Activated CD8-positive, alpha-beta memory T cell treated with anti-CD3 and anti-CD28 coated beads for 4 hours (primary cell): ENCODE data around the gene EVA1C.
"Not testable (repeated sequence)": the region's sequence is repeated elsewhere in the genome, so short reads cannot be mapped to it uniquely, and the experiment has no call there.

Source experiments
- DNase-seq, 2 donors: peaks; one replicate each; pipeline ENCODE4 v3.0.0-alpha.2; 2020; ENCODE audit warnings: low read depth in 2 of 2

The EVA1C gene

DNA sequence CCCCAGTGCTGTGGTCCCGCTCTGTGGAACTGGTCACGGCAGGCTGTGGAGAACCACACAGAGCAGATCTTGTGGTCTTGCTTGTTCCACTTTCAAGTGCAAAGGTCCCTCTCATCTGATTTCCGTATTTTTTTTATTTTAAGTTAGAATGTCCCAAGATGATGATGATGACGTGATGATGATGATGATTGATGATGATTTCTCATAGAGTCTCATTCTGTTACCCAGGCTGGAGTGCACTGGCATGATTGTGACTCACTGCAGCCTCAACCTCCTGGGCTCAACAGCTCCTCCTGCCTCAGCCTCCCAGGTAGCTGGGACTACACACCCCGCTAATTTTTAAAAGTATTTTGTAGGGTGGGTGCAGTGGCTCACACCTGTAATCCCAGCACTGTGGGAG is 12.2 kb downstream of the EVA1C start:
- no peak for DNase-seq

DNA sequence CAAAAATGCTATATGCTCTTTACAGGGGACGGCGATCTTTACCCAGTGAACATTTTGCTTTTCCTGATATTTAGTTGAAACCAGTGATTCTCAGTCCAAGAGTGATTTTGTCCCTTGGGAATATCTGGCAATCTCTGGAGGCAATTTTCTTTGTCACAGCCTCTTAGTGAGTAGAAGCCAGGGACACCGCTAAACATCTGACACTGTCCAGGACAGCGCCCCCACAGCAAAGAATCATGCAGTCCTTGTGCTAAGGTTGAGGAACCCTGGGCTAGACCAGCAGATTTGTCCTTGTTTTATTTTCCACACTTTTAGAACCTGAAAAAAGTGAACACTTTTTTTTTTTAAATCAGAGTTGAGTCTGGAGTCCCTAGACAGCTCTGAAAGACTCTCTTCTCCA is 13.1 kb downstream of the EVA1C start:
- no peak for DNase-seq

DNA sequence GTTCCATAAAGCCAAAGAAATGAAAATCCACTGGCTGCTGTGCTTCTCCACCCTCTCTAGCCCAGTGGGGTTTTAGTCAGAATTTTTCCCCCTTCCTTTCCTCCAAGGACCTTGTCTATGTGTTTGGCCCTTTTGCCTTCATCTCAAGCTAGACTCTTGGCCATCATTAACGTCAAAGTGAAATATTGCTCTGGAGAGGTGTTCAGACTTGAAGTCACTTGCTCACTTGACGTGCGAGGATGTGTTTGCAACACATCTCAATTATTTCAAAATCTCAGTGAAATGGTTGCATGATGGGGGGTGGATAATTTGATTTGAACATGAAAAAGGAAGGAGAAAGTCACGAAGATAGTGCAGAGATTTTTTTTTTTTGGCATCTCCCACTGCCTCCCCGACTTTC is 13.6 kb downstream of the EVA1C start:
- DNase-seq = no peak

DNA sequence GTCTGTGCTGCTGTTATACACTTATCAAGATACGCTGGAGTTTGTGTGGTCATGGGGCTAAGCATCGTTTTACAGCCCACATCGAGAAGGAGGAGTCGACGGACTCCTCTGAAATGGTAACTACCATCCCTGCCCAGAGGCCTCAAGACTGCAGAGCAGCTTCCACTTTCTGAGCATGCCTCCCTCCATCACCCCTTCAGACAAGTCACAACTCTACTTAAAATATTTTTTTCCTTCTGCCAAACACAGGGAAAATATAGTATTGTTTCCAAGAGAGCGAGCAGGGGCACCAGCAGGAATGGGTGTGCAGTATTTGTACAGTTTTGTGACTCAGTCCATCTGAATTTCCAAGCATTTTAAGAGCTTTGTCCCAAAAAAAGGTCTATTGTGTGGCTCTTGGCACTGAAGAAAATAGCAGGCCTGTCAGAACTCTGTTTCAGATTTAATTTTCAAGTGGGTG is 14.1 kb downstream of the EVA1C start:
- DNase-seq = no peak

DNA sequence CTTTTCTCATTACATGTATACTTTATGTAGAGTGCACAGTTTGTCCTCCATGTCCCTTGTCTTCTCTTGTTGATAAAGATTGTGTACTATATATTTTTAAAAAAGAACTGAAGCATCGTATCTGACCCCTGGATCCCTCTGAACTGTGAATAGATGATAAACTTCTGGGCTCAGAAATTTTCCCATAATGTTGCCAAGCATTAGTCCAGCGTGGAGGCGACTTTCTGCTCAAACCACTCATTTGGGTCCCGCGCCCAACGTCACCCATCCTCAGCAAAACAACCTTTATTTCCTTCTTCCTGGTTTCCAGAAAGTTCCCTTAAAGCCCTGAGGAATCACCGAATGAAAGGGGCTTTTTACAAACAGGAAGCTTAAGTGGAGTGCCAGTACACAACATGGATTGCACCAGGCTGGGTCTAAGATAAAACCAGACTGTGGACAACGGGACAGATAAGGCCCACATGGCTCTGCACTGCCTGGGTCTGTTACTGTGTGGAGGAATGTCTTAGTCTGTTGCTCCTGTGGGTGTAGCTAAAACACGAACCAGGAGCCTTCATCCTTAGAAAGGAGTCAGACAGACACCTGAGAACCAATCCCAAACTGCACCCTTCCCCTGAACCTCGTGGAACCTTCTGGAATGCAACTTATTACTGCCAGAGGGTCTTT is 15.6 kb downstream of the EVA1C start:
- no peak for DNase-seq

DNA sequence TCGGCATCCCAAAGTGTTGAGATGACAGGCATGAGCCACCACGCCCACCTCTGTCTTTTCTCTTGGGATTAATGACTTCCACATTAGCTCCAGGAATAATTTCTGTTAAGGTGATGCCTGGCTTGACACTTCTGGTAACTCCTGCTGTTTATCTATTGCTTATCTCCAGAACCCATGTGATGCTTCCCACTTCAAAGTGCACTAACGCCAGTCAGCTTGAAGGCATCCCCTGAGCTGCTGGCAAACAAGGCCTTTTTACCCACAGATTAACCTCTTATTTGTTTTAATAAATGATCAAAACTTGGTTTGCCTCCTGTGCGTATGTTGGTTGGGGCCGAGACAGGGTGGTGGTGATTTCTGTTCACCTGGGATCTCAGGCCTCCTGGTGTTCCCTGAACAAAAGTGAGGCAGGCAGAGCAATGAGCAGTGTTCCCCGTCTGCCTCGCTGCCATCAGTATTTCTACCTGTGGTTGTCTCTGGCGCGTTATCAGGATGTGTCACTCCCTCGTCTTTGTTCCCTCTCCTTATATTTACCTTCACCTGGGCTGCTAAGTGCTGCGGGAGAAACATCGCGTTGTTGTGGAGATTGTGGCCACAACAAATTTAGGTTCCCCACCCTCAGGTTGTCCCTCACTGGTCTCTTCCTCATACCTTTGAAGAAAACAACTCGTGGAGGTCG is 20.6 kb downstream of the EVA1C start:
- DNase-seq = not testable (repeated sequence)

DNA sequence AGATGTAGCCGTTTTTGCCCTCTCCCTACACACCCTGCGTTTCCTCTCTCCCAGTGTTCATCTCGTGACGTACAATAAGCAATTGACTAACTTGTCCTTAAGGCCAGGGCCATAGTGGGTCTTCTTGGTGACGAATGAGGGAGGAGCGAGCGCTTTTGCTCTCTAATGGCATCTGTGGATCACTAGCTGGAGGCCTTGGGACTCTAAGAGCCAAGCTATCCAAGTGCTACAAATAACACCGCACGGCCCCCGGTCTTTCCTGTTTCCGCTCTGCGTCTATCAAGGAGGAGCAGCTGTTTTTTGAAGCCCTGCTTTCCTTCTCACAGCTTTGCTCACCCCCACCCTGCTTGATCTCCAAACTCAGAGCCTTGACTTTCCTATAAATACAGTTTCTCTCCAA is 25.2 kb downstream of the EVA1C start:
- DNase-seq = no peak

DNA sequence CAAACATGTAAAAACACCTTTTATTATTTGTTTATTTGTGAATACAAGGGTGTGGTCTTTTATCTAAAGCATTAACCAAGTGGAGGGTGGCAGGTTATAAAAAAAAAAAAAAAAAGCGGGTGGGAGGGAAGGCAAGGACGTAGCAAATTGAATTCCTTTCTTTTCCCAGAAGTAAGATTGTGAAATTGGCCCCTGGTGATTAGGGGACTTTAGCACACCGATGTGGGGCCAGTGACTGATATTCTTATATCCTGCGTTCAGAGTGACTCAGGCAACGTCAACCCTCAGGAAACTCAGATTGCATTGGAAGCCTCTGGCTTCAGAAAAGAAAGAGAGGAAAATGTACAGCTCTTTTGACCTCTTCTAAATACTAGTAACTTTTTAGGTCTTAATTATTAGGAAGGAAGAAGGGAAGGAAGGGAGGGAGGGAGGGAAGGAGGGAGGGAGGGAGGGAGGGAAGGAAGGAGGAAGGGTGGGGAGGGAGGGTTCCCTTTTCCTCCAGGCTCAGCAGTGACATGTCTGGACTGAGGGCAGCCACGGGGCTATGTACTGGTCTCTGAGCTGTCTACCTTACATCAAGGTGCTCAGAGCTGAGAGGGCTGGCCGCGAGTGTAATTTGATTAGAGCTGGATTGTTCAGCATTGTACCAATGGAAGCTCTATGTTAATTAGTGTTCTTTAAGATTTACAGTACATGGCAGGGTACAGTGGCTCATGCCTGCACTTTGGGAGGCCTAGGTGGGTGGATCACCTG is 30.2 kb downstream of the EVA1C start:
- DNase-seq = no peak

DNA sequence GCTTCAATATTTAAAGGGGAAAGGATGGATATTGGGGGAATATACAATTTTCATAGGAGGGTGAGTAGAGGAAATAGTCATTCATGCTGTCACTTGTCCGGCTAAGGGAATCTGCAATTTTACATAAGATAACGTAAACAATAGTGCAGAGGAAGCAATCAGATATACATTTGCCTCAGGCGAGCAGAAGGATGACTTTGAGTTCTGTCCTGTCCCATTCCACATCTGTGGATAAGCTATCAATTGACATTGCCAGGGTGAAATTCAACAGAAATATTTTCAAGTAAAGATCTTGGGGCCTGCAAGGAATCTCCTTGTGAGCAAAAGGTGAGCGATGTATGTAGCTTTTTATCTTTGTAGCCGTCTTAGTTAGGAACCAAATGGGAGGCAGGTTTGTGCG is 32.6 kb downstream of the EVA1C start:
- no peak for DNase-seq

DNA sequence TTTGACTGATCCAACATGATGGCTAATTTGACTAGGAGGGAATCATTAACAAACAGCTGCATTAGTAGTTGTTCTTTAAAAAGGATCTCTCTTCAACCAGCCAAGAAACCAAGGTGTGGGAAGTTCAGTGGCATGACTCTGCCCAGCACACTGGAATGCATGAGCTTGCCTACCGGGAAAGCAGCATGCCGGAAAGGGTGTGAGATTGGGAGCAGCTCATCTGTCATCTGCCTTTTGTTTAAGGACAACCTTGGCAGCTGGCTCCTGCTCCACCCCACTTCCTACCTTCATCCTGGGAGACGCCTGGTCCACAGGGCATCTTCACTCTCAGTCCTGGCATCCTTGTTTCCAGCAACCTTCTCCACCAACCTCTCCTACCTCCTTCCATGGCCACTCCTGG is 33.9 kb downstream of the EVA1C start:
- DNase-seq = not testable (repeated sequence)

DNA sequence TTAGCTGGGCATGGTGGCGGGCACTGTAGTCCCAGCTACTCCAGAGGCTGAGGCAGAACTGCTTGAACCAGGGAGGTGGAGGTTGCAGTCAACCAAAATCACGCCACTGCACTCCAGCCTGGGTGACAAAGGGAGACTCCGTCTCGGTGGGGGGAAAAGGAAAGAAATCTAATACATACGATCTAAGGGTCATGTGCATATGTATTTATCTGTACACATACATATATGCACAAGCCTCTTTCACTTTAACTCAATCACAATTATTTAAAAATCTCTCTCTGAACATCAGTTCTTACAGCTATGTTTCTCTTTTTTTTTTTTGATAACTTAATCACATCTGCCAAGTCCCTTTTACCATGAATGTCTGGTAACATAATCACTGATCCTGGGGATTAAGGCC is 34.7 kb downstream of the EVA1C start:
- no peak for DNase-seq

DNA sequence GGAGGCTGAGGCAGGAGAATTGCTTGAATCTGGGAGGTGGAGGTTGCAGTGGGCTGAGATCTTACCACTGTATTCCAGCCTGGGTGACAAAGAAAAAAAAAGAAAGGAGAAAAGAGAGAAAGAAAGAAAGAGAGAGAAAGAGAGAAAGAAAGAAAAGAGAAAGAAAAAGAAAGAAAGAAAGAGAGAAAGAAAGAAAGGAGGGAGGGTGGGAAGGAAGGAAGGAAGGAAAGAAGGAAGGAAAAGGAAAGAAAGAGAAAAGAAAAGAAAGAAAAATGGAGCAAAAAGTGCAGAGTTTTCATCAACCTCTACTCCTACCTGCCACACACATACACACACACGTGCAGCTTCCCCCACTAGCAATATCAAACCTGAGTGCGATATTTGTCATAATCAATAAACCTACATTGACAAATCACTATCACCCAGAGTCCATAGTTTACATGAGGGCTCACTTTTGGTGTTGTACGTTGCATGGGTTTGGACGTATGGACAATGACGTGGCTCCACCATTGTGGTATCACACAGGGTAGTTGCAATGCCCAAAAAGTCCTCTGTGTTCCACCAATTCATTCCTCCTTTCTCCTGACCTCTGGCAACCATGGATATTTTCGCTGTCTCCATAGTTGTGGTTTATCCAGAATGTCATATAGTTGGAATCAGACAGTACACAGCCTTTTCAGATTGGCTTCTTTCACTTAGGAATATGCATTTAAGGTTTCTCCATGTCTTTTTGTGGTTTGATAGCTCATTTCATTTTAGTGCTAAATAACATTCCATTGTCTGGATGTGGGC is 36.5 kb downstream of the EVA1C start:
- no peak for DNase-seq

DNA sequence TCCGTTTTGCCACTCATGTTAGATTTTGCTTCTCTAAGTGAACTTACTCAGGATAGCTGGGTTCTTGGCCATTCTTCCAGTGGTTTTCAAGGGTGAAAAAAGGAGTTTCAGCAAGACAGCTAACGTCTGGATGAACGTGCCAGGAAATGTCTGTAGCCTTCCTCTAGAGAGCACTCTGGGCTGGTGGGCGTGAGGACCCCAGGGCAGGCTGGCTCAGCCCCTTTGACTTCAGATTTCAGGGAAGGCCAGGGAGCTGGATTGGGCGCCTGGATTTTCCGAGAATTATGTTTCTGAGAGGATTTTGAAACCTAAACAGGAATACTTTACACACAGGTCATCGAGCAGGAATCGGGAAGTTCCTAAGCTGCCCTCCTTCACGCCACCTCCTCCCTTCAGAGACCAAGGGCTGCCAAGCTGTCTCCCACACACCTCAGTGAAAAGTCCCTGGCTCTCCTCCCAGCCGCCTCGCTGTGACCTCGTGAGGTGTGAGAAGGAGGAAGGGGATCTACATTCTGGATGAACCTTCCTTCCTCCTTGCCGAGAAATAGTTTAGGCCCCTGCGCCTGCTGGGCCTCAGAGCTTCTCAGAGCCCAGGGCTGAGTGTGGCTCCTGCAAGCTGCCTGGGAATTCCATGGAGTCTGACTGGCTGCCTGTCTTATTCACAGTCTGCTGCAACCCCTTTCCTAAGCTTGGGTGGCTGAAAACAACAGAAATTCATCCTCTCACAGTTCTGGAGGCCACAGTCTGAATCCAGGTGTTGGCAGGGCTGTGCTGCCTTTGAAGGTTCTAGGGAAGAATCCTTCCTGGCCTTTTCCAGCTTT is 38.6 kb downstream of the EVA1C start:
- DNase-seq = not testable (repeated sequence)

DNA sequence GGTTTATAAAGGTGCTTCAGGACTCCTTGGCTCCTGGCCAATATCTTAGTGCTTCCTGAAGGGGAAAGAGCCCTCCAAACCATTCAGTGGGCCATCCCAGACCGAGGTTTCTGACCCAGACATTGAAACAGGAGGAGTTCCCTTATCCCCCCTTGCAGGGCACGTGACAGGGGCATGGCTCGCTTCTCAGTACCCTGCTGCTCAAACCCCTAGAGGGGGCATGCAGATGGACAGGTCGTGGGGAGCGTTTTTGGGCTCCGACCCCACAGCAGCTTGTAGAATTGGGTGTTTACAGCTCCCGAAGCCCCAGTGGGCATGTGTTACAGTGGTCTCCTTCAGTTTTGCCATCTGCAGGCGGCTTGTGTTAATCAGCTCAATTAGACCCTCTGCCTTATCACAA is 39.7 kb downstream of the EVA1C start:
- not testable (repeated sequence) for DNase-seq

DNA sequence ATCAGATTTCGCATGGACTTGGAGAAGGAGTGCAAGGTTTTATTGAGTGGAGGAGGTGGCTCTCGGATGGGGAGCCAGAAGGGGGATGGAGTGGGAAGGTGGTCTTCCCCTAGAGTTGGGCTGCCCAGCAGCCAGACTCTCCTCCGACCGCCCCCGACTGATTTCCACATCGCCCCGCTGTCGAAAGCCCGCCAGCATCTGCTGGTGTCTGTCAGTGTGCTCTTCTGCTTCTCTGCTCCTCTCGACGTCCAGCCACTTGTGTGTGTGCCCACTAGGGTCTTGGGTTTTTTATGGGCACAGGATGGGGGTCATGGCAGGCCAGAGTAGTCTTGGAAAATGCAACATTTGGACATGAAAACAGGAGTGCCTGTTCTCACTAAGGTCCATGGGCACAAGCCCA is 40.1 kb downstream of the EVA1C start:
- DNase-seq = no peak

DNA sequence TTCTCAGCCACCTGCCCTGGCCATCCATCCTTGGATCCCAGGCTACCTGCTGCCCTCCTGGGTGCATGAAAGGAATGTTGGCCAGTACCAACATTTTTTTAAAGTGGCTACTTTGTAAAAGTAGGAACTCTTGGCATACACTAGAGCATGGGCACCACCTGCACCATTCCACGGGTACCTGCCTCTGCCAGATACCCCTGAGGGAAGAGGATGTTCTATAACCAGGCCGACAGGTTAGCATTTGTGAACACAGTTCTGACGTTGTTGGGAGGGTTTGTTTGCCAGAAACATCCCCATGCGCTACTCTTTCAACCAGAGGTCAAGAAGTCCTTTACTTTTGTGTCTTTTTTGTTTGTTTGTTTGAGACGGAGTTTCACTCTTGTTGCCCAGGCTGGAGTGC is 43.0 kb downstream of the EVA1C start:
- no peak for DNase-seq

DNA sequence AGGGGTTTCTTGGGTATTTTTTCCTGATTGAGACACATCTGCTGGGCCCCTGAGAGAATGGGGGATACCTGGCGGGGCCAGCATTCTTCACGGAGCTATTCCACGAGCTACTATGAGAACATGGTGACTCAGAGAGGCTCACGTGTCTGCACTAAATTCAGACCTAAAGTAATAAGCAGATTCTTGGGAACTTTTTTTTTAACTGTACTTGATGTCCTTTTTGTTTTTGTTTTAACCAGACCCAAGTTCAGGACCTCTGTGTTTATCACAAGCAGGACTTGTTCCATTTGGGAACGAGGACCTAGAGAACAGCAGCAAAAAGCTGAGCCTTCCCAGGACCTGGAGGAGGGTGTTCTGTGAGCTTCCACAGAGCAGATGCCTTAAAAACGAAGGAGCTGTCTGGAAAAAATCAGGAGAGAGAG is 44.0 kb downstream of the EVA1C start:
- no peak for DNase-seq

DNA sequence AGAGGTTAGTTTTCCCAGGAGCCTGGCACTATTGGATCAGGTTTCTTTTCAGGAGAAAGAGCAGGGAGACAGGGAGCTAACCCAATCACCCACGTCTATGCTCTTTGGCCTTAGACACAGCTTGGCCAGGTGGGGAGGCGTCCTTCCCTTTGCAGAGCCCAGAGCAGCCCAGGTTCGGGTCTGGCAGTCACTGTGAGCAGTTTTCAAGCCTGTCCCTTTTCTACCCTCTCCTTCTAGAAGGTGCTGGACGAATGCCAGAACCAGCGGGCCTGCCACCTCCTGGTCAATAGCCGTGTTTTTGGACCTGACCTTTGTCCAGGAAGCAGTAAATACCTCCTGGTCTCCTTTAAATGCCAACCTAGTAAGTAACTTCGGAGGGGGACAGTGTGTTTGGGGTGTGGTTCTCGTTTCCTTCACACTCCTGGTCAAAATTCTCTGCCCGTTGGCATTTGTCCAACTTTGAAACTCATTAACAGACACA is 44.9 kb downstream of the EVA1C start:
- no peak for DNase-seq

DNA sequence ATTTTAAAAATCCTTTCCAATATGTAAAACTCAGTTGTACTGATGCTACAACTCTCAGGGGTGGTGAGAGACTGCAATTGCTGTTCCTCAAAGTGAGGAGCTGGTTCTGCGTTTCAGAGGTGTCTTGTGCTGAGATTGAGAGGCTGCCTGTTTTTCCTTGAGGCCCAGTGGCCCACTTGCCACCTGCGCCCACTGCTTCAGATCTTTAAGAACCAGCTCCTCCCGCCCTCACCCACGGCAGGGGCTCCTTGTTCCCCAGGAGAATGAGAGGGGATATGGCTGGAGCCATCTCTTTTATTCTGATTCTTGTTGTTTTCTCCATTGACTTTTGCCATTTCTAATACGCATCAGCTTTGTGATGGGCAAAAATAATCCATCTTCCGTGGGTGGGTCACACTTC is 45.5 kb downstream of the EVA1C start:
- no peak for DNase-seq

DNA sequence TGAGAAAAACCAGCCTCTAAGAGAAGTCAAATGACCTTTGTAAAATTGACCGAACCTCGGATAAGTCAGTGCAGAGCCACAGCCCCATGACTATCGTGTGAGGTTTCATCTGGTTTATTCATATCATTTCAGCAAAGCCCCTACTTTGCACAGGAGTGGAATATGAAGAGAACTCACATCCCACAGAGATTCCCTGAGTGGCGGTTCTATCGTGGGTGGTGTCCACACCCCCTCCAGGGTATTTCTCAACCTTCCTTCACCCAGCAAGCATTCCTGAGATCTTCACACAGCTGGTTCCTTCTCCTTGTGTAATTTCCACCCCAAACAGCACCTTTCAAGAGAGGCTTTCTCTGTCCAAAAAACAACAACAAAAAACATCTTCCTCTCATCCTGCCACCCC is 47.5 kb downstream of the EVA1C start:
- DNase-seq = no peak

DNA sequence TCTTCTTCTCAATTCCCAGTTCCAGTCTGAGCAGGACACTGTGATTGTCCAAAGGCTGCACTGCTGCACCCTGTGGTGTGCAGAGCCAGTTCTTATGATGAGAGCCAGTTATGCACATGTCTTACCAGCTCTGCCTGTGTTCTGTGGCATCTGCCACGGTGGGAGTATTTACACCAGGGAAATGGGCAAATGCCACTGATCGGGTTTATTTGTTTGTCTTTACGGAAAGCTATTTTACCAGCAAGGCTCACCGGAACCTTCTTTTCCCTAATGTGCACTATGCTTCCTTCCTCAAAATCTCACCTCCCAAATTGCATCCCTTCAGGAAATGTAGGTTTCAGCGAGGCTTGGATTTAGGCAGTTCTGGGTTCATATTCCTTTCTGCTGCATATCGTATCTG is 49.0 kb downstream of the EVA1C start:
- DNase-seq = no peak
